ENCODE measurements around the gene TLNRD1. TPM values are rescaled to one million over a fixed set of nuclear protein-coding genes. Genes with fewer than 3 reads are reported as not detected.

Gene TLNRD1
- total RNA-seq, 1 donor from 2014 or later, result 7.4 TPM

DNA sequence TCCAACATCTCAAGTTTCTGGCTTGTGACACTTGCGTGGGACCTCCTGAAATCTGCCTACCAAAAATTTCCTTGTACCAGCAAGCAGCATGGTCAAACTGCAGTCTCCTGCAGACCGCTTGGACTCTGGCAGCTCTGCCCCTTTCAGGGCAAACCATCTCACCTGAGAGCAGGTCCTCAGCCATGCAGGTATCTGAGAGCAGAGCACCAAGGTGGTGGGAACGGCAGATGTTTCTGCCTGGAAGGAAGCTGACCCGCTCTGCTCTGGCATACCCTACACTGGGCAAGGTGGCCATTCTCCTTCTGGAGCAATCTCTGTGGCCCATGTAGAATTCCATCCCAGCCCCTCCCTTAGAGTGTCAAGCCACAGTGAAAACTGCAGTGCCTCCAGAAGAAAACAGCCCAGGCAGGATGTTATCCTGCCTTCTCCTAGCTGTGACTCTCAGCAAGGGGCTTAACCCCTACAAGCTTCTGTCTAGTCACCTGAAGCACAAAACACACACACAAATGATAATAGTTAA is 32.7 kb upstream of the TLNRD1 start:
- DNase-seq (ENCODE audit: low read depth), result no peak
- no peaks in the 10 kb centered on the region for H3K27me3 ChIP-seq (ENCODE audit: control insufficient read depth, insufficient read depth, low read length)
- peaks cover 6% of the 10 kb centered on the region for H3K36me3 ChIP-seq (ENCODE audit: control insufficient read depth, insufficient read depth, low read length)
- no peak for FAIRE-seq
- no peak overlapping the region for H3K4me3 ChIP-seq (ENCODE audit: low read depth, low read length)
- TF ChIP-seq, protein P1, sequence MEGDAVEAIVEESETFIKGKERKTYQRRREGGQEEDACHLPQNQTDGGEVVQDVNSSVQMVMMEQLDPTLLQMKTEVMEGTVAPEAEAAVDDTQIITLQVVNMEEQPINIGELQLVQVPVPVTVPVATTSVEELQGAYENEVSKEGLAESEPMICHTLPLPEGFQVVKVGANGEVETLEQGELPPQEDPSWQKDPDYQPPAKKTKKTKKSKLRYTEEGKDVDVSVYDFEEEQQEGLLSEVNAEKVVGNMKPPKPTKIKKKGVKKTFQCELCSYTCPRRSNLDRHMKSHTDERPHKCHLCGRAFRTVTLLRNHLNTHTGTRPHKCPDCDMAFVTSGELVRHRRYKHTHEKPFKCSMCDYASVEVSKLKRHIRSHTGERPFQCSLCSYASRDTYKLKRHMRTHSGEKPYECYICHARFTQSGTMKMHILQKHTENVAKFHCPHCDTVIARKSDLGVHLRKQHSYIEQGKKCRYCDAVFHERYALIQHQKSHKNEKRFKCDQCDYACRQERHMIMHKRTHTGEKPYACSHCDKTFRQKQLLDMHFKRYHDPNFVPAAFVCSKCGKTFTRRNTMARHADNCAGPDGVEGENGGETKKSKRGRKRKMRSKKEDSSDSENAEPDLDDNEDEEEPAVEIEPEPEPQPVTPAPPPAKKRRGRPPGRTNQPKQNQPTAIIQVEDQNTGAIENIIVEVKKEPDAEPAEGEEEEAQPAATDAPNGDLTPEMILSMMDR (IDR thresholded peaks at IDR 0.05; ENCODE audit: insufficient read depth, low read length, severe bottlenecking), result no peak

DNA sequence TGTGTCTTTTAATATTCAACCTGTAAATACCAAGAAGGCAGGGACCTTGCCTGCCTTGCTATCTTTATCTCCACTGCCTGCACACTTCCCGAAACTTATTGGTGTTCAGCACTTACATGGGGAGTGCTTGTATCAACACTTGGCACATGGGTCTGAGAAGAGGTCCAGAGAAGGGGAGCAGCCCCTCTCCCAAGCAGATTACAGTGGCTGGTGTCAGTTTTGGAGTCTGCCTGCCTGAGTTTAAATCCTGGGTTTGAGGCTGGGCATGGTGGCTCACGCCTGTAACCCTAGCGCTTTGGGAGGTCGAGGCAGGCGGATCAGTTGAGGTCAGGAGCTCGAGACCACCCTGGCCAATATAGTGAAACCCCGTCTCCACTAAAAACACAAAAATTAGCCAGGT is 31.4 kb upstream of the TLNRD1 start:
- Histone ChIP-seq H3K27me3 (ENCODE audit: control insufficient read depth, insufficient read depth, low read length) (no peaks in the 10 kb centered on the region), H3K36me3 (ENCODE audit: control insufficient read depth, insufficient read depth, low read length) (peaks cover 6% of the 10 kb centered on the region), H3K4me3 (ENCODE audit: low read depth, low read length) (no peak overlapping the region)
- FAIRE-seq (no peak), DNase-seq (ENCODE audit: low read depth) (no peak)
- TF ChIP-seq, protein P1 (IDR thresholded peaks at IDR 0.05; ENCODE audit: insufficient read depth, low read length, severe bottlenecking), result no peak

- Histone ChIP-seq H3K27me3 (ENCODE audit: control insufficient read depth, insufficient read depth, low read length) (no peaks in the 10 kb centered on the region), H3K36me3 (ENCODE audit: control insufficient read depth, insufficient read depth, low read length) (peaks cover 6% of the 10 kb centered on the region), H3K4me3 (ENCODE audit: low read depth, low read length) (no peak overlapping the region)
- TF ChIP-seq, protein P1 (IDR thresholded peaks at IDR 0.05; ENCODE audit: insufficient read depth, low read length, severe bottlenecking), result peak; percentile 74
- DNase-seq (ENCODE audit: low read depth) (peak; percentile 58), FAIRE-seq (no peak)
Measured at GRCh38 chr15:80970018-80970657, 30.6 kb upstream of the TLNRD1 start.

- Histone ChIP-seq H3K27me3 (ENCODE audit: control insufficient read depth, insufficient read depth, low read length) (no peaks in the 10 kb centered on the region), H3K36me3 (ENCODE audit: control insufficient read depth, insufficient read depth, low read length) (peaks cover 6% of the 10 kb centered on the region), H3K4me3 (ENCODE audit: low read depth, low read length) (no peak overlapping the region)
- DNase-seq (ENCODE audit: low read depth), result peak; percentile 65
- TF ChIP-seq, protein P1 (IDR thresholded peaks at IDR 0.05; ENCODE audit: insufficient read depth, low read length, severe bottlenecking), result no peak
- no peak for FAIRE-seq
Measured at GRCh38 chr15:80970658-80971057, 30.1 kb upstream of the TLNRD1 start.

- FAIRE-seq (no peak), DNase-seq (ENCODE audit: low read depth) (no peak)
- Histone ChIP-seq H3K36me3 (ENCODE audit: control insufficient read depth, insufficient read depth, low read length) (peaks cover 6% of the 10 kb centered on the region), H3K27me3 (ENCODE audit: control insufficient read depth, insufficient read depth, low read length) (no peaks in the 10 kb centered on the region), H3K4me3 (ENCODE audit: low read depth, low read length) (no peak overlapping the region)
- TF ChIP-seq, protein P1 (IDR thresholded peaks at IDR 0.05; ENCODE audit: insufficient read depth, low read length, severe bottlenecking), result no peak
Measured at GRCh38 chr15:80971143-80971542, 29.6 kb upstream of the TLNRD1 start.

- Histone ChIP-seq H3K4me3 (ENCODE audit: low read depth, low read length) (no peak overlapping the region), H3K27me3 (ENCODE audit: control insufficient read depth, insufficient read depth, low read length) (no peaks in the 10 kb centered on the region), H3K36me3 (ENCODE audit: control insufficient read depth, insufficient read depth, low read length) (peaks cover 5% of the 10 kb centered on the region)
- FAIRE-seq, result no peak
- no peak for DNase-seq (ENCODE audit: low read depth)
- TF ChIP-seq, protein P1 (IDR thresholded peaks at IDR 0.05; ENCODE audit: insufficient read depth, low read length, severe bottlenecking), result no peak
Measured at GRCh38 chr15:80972276-80972675, 28.4 kb upstream of the TLNRD1 start.

Data from bronchial epithelial cell (primary cell).